CD14-positive monocyte (primary cell): ENCODE data around the gene CD40LG. TPM values are rescaled to one million over a fixed set of nuclear protein-coding genes. Genes with fewer than 3 reads are reported as not detected.

ENCODE experiments used
- DNase-seq, 3 donors: peaks; one replicate each; pipeline ENCODE4 v3.0.0-alpha.2; 2011 to 2022
- H2AFZ ChIP-seq: 2 replicates; pipeline ENCODE4 v1.6.0; 2012; ENCODE audit warnings: mild to moderate bottlenecking, low read depth, low read length, inconsistent platforms; ENCODE audit not compliant: insufficient read depth, poor library complexity, severe bottlenecking
- H3K27ac ChIP-seq, 2 donors: 1 replicate in 1 of 2; 2 replicates in 1 of 2; pipeline ENCODE4 v1.5.1; 2012 to 2013; ENCODE audit warnings: low read length in 2 of 2, control low read depth in 1 of 2, inconsistent platforms in 1 of 2, low read depth in 1 of 2, mild to moderate bottlenecking in 1 of 2
- H3K27me3 ChIP-seq, 2 donors: one replicate each; pipeline versions ENCODE4 v1.6.0 to v1.6.1; 2011 to 2013; ENCODE audit warnings: low read length in 2 of 2; ENCODE audit not compliant: control insufficient read depth in 2 of 2, insufficient read depth in 2 of 2
- H3K36me3 ChIP-seq, 2 donors: replicated peaks in 1 of 2; 1 replicate in 1 of 2; 2 replicates in 1 of 2; pipeline versions ENCODE4 v1.5.1 to v1.6.1; 2012 to 2013; ENCODE audit warnings: low read length in 2 of 2, control low read depth in 1 of 2, inconsistent platforms in 1 of 2, mild to moderate bottlenecking in 1 of 2; ENCODE audit not compliant: insufficient read depth in 2 of 2, control insufficient read depth in 1 of 2
- H3K4me1 ChIP-seq, 2 donors: 1 replicate in 1 of 2; 2 replicates in 1 of 2; pipeline versions ENCODE4 v1.5.1 to v1.6.1; 2012 to 2013; ENCODE audit warnings: low read length in 2 of 2, control low read depth in 1 of 2, inconsistent platforms in 1 of 2, mild to moderate bottlenecking in 1 of 2, moderate library complexity in 1 of 2; ENCODE audit not compliant: insufficient read depth in 2 of 2, control insufficient read depth in 1 of 2
- H3K4me2 ChIP-seq: replicated peaks from 2 replicates; pipeline ENCODE3; 2012; ENCODE audit warnings: low read length, moderate library complexity, mild to moderate bottlenecking; ENCODE audit not compliant: poor library complexity, severe bottlenecking; ENCODE audit errors: extremely low read depth
- H3K4me3 ChIP-seq, 3 experiments: fragments of 200-600 bp in 1 of 3; sonication (generic) in 1 of 3; replicated peaks in 1 of 3; 1 replicate in 2 of 3; 2 replicates in 1 of 3; pipeline ENCODE4 v1.5.1; 2011 to 2013; ENCODE audit warnings: low read length in 3 of 3, mild to moderate bottlenecking in 3 of 3, control low read depth in 2 of 3, low read depth in 2 of 3, inconsistent platforms in 1 of 3, moderate library complexity in 1 of 3
- H3K79me2 ChIP-seq: 2 replicates; pipeline ENCODE4 v1.6.0; 2012; ENCODE audit warnings: mild to moderate bottlenecking, control low read depth, inconsistent platforms, low read length, moderate library complexity; ENCODE audit not compliant: insufficient read depth
- H3K9ac ChIP-seq: 2 replicates; pipeline ENCODE4 v1.6.0; 2017; ENCODE audit warnings: low read length, mild to moderate bottlenecking; ENCODE audit not compliant: insufficient read depth, poor library complexity, severe bottlenecking
- H3K9me3 ChIP-seq, 2 donors: replicated peaks in 1 of 2; 1 replicate in 1 of 2; 2 replicates in 1 of 2; pipeline versions ENCODE4 v1.5.1 to v1.6.1; 2012 to 2013; ENCODE audit warnings: low read length in 2 of 2, control low read depth in 1 of 2; ENCODE audit not compliant: control insufficient read depth in 1 of 2, insufficient read depth in 1 of 2
- H4K20me1 ChIP-seq: 2 replicates; pipeline ENCODE4 v1.6.0; 2012; ENCODE audit warnings: mild to moderate bottlenecking, low read length, control low read depth, moderate library complexity; ENCODE audit not compliant: insufficient read depth
- H3K27ac Mint-ChIP-seq, 7 donors: one replicate each; pipeline ENCODE4 v1.8.0; 2020; ENCODE audit warnings: mild to moderate bottlenecking in 7 of 7, mixed read lengths in 7 of 7, moderate library complexity in 6 of 7, inconsistent platforms in 2 of 7
- H3K27me3 Mint-ChIP-seq, 3 donors: one replicate each; pipeline ENCODE4 v1.8.0; 2021 to 2022; ENCODE audit warnings: low read depth in 3 of 3, mild to moderate bottlenecking in 3 of 3, mixed read lengths in 3 of 3, moderate library complexity in 3 of 3, inconsistent platforms in 1 of 3
- H3K36me3 Mint-ChIP-seq, 2 donors: one replicate each; pipeline ENCODE4 v1.8.0; 2020; ENCODE audit warnings: mixed read lengths in 2 of 2, inconsistent platforms in 1 of 2, mild to moderate bottlenecking in 1 of 2
- H3K4me1 Mint-ChIP-seq: one replicate; pipeline ENCODE4 v1.8.0; 2020; ENCODE audit warnings: mild to moderate bottlenecking, mixed read lengths
- H3K4me3 Mint-ChIP-seq, 2 donors: one replicate each; pipeline ENCODE4 v1.8.0; 2020; ENCODE audit warnings: mild to moderate bottlenecking in 2 of 2, mixed read lengths in 2 of 2, moderate library complexity in 1 of 2
- H3K9me3 Mint-ChIP-seq, 7 donors: one replicate each; pipeline ENCODE4 v1.8.0; 2020 to 2022; ENCODE audit warnings: mixed read lengths in 7 of 7, mild to moderate bottlenecking in 6 of 7, moderate library complexity in 6 of 7, inconsistent platforms in 2 of 7
- CTCF ChIP-seq: fragments of 200-600 bp; IDR thresholded peaks from one replicate; pipeline ENCODE4 v1.8.0; 2022; ENCODE audit warnings: antibody characterized with exemption, mild to moderate bottlenecking
- WGBS: methylation state at CpG from one replicate; pipeline ENCODE4 v1.1.5; 2013; ENCODE audit warnings: missing lambda C conversion rate; ENCODE audit not compliant: insufficient coverage; 5-methylcytosine and 5-hydroxymethylcytosine counted together
- intact Hi-C, 2 donors: fragments of 100-400 bp; cut with micrococcal nuclease; formaldehyde crosslinking; loops; one replicate each; pipeline versions ENCODE4 v1.15.0 to v1.15.1; 2023
- polyA plus RNA-seq, 3 donors: library from polyadenylated mRNA; depleted of rRNA in 1 of 3; unstranded in 2 of 3; stranded (reverse) in 1 of 3; fragments of 300-500 nt in 2 of 3; fragments of >200 nt in 1 of 3; fragmentation: Illumina TruSeq in 2 of 3; gene quantifications; 1 replicate in 2 of 3; 2 replicates in 1 of 3; pipeline ENCODE4 v1.2.3, GENCODE V29; 2012 to 2021

The CD40LG gene
- polyA plus RNA-seq, 3 donors: 0.09 TPM; not detected in 2

GRCh38 chrX:136687457-136687856 is 39.5 kb downstream of the CD40LG start:
- no peaks in the 10 kb centered on the region for H3K4me1 Mint-ChIP-seq

GRCh38 chrX:136689436-136689835 is 41.5 kb downstream of the CD40LG start:
- Mint-ChIP-seq H3K36me3 (peaks cover 27 to 28% of the 10 kb centered on the region in 2 donors), H3K9me3 (no peaks in the 10 kb centered on the region), H3K27ac (no peak overlapping the region), H3K4me1 (no peaks in the 10 kb centered on the region), H3K4me3 (no peak overlapping the region), H3K27me3 (peaks cover 0 to 4% (median 0%) of the 10 kb centered on the region in 3 donors)
- no CpG with 5 or more reads among the region's 6 CpGs for WGBS
- no peak for DNase-seq
- Histone ChIP-seq H3K79me2 (no peaks in the 10 kb centered on the region), H3K9ac (no peak overlapping the region), H4K20me1 (peaks cover 6% of the 10 kb centered on the region), H3K27me3 (no peaks in the 10 kb centered on the region), H3K36me3 (peaks cover 36 to 64% of the 10 kb centered on the region in 2 donors), H3K4me1 (no peaks in the 10 kb centered on the region), H2AFZ (no peak overlapping the region), H3K9me3 (no peaks in the 10 kb centered on the region), H3K4me2 (no peak overlapping the region), H3K4me3 (no peak overlapping the region), H3K27ac (no peak overlapping the region)
- intact Hi-C loops: no loop called here
- no peak for TF ChIP-seq CTCF

More at GRCh38 chrX:136687457-136687856, 39.5 kb downstream of the CD40LG start:
- H3K79me2 ChIP-seq: no peaks in the 10 kb centered on the region
- no peak overlapping the region for H3K27ac Mint-ChIP-seq
- no peak overlapping the region for H3K4me3 ChIP-seq
- intact Hi-C loops: no loop called here
- no peak overlapping the region for H2AFZ ChIP-seq
- H3K4me2 ChIP-seq: no peak overlapping the region
- H3K4me1 ChIP-seq: no peaks in the 10 kb centered on the region
- DNase-seq: no peak
- peaks cover 49 to 71% of the 10 kb centered on the region in 2 donors for H3K36me3 ChIP-seq
- H4K20me1 ChIP-seq: no peaks in the 10 kb centered on the region
- H3K9me3 Mint-ChIP-seq: no peaks in the 10 kb centered on the region
- H3K27me3 Mint-ChIP-seq: peaks cover 0 to 4% (median 0%) of the 10 kb centered on the region in 3 donors
- no peak overlapping the region for H3K9ac ChIP-seq
- H3K36me3 Mint-ChIP-seq: peaks cover 28 to 31% of the 10 kb centered on the region in 2 donors
- H3K4me3 Mint-ChIP-seq: no peak overlapping the region
- H3K27me3 ChIP-seq: no peaks in the 10 kb centered on the region
- no peak for TF ChIP-seq CTCF
- whole genome bisulfite sequencing: no CpG with 5 or more reads among the region's 1 CpG
- no peaks in the 10 kb centered on the region for H3K9me3 ChIP-seq
- H3K27ac ChIP-seq: no peak overlapping the region
